ENCODE results near the gene AGXT. TPM values are rescaled to one million over a fixed set of nuclear protein-coding genes. Genes with fewer than 3 reads are reported as not detected.

Gene AGXT
- total and polyA plus RNA-seq, 2 of the 8 experiments (the other 6 are each of a cell fraction or from before 2014, with no cell fraction given): 0.03 TPM; not detected in 1

DNA sequence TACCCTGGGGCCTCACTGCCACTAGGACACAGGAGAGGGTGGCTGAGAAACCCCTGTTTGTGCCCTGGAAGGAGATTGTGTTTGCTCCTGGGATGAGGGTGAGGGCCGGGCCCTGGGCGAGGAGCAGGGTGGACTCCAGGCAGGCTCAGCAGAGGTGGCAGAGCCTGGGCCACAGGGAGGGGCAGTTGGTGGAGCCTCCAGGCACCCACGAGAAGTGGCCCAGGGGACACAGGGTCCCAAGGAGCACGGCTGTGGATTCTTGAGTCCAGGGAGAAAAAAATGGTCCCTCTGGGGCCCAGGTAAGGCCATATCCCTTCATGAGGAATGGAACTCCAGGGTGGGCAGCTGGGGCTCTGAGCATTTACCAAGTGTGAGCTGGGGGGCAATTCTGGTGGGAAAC is 19.0 kb downstream of the AGXT start:
- no peak overlapping the region for H3K4me2 ChIP-seq (ENCODE audit: insufficient read depth in 1 of 2, low read depth in 2 of 2, low read length in 2 of 2)
- H2AK5ac ChIP-seq (ENCODE audit: low read depth, low read length): no peak overlapping the region
- H4K91ac ChIP-seq (replicated peaks; ENCODE audit: insufficient read length, low read length): no peak overlapping the region
- H2AFZ ChIP-seq (ENCODE audit: low read length): no peak overlapping the region
- no peaks in the 10 kb centered on the region; a peak in 2 of 7 replicates for H3K4me1 ChIP-seq (replicated peaks in 1 of 4; ENCODE audit: control insufficient read depth in 3 of 4, insufficient read depth in 4 of 4, low read length in 3 of 4)
- H4K20me1 ChIP-seq (replicated peaks in 1 of 2; ENCODE audit: control insufficient read depth in 1 of 2, insufficient read depth in 2 of 2, low read length in 2 of 2): no peaks in the 10 kb centered on the region
- ChIA-PET CTCF (ENCODE audit: partially characterized antibody) (interaction anchor here (1.1 to 1.5 kb wide), 2 partner anchors 12 kb away, joined by 3 read pairs; no protein-coding TSS in a partner anchor), POLR2A (ENCODE audit: partially characterized antibody) (no interaction called here)
- H3K23ac ChIP-seq (ENCODE audit: insufficient read length): no peak overlapping the region
- H3K36me3 ChIP-seq (ENCODE audit: control insufficient read depth in 2 of 4, insufficient read depth in 4 of 4, low read length in 3 of 4): no peaks in the 10 kb centered on the region
- H2BK20ac ChIP-seq (ENCODE audit: low read length): no peak overlapping the region
- H2BK15ac ChIP-seq (ENCODE audit: low read length): no peak overlapping the region
- no peak overlapping the region for H2BK120ac ChIP-seq (replicated peaks; ENCODE audit: low read depth, low read length)
- H3K27ac ChIP-seq (ENCODE audit: low read depth, low read length): no peak overlapping the region
- H3K18ac ChIP-seq (ENCODE audit: extremely low read depth, low read length): no peak overlapping the region
- no peak overlapping the region for H3K56ac ChIP-seq (replicated peaks; ENCODE audit: insufficient read length, low read depth, low read length)
- no peaks in the 10 kb centered on the region for H3K9me3 ChIP-seq (ENCODE audit: insufficient read depth in 2 of 2, low read depth in 1 of 2, low read length in 1 of 2)
- no peak overlapping the region for H3K9ac ChIP-seq (replicated peaks in 1 of 4; ENCODE audit: extremely low read depth in 1 of 4, low read depth in 3 of 4, low read length in 3 of 4)
- no peak overlapping the region for H3K4me3 ChIP-seq (ENCODE audit: extremely low read depth in 1 of 4, insufficient read depth in 2 of 4, low read depth in 3 of 4, low read length in 4 of 4)
- H4K5ac ChIP-seq (ENCODE audit: insufficient read length, low read depth, low read length): no peak overlapping the region
- DNase-seq (ENCODE audit: low read depth in 1 of 2, low spot score in 2 of 2) (no peak), FAIRE-seq (no peak)
- H3K14ac ChIP-seq (ENCODE audit: insufficient read length): no peak overlapping the region
- WGBS, 2 experiments (ENCODE audit: extremely low coverage in 1 of 2, insufficient coverage in 1 of 2, insufficient read length in 1 of 2, insufficient replicate concordance in 2 of 2, low coverage in 1 of 2, low lambda C conversion rate in 2 of 2, missing lambda C conversion rate in 1 of 2): 91% methylated on average over 4 of the region's 4 CpGs; no CpG with 5 or more reads in 1 of the 2 experiments
- H2BK5ac ChIP-seq (ENCODE audit: low read depth, low read length): no peak overlapping the region
- no peaks in the 10 kb centered on the region for H3K27me3 ChIP-seq (replicated peaks in 1 of 4; ENCODE audit: control insufficient read depth in 3 of 4, extremely low read depth in 1 of 4, insufficient read depth in 3 of 4, low read length in 3 of 4)
- TF ChIP-seq YY1 (IDR thresholded peaks at IDR 0.05; ENCODE audit: low read depth, low read length) (no peak), EP300 (IDR thresholded peaks at IDR 0.05; ENCODE audit: borderline replicate concordance in 1 of 2, low read depth in 2 of 2, low read length in 2 of 2) (no peak), MAFK (IDR thresholded peaks at IDR 0.05; ENCODE audit: low read depth, low read length) (no peak), CHD2 (IDR thresholded peaks at IDR 0.05; ENCODE audit: low read length) (no peak), SAP30 (IDR thresholded peaks at IDR 0.05; ENCODE audit: insufficient read depth, insufficient replicate concordance, low read length) (no peak)
- TF ChIP-seq, protein P1, sequence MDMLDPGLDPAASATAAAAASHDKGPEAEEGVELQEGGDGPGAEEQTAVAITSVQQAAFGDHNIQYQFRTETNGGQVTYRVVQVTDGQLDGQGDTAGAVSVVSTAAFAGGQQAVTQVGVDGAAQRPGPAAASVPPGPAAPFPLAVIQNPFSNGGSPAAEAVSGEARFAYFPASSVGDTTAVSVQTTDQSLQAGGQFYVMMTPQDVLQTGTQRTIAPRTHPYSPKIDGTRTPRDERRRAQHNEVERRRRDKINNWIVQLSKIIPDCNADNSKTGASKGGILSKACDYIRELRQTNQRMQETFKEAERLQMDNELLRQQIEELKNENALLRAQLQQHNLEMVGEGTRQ (IDR thresholded peaks at IDR 0.05; ENCODE audit: low read length): no peak
- no peak overlapping the region for H2BK12ac ChIP-seq (ENCODE audit: low read depth, low read length)
- H4K8ac ChIP-seq (ENCODE audit: extremely low read depth, insufficient read depth, low read length): no peak overlapping the region
- no peak overlapping the region for H3K4ac ChIP-seq (replicated peaks; ENCODE audit: insufficient read length, low read depth, low read length)
- H3K79me2 ChIP-seq (ENCODE audit: control insufficient read depth in 1 of 2, insufficient read depth in 2 of 2, low read length in 2 of 2): no peaks in the 10 kb centered on the region
- no peaks in the 10 kb centered on the region for H3K79me1 ChIP-seq (ENCODE audit: low read depth, low read length)
- no peaks in the 10 kb centered on the region for H3K23me2 ChIP-seq (ENCODE audit: low read depth, low read length)

Measured in H1 (cell line).